OCI-LY7 (cell line): ENCODE data around the gene MARK4. TPM values are rescaled to one million over a fixed set of nuclear protein-coding genes. Genes with fewer than 3 reads are reported as not detected.

Experiments
- BruUV-seq: library from RNA; stranded (reverse); fragments of 400-500 nt; replicated peaks from 2 replicates; lab custom pipeline; 2021; lab: Mats Ljungman, UMichigan
- CTCF ChIA-PET: fragments of 300-600 bp; sonication (Branson Sonifier 250); formaldehyde crosslinking; loops from one replicate; lab custom pipeline; 2022; ENCODE audit warnings: antibody characterized with exemption; ENCODE audit not compliant: unreplicated experiment; lab: Charles Lee
- POLR2A ChIA-PET: fragments of 300-600 bp; sonication (Branson Sonifier 250); formaldehyde crosslinking; loops from one replicate; lab custom pipeline; 2022; ENCODE audit warnings: antibody characterized with exemption; lab: Charles Lee
- DNase-seq: peaks from one replicate; pipeline ENCODE4 v3.0.0-alpha.2; 2015; ENCODE audit warnings: low spot score
- H2AFZ ChIP-seq: fragments of 200-600 bp; sonication (generic), shearing (Covaris generic); 2 replicates; pipeline ENCODE4 v1.6.1; 2014; ENCODE audit warnings: mild to moderate bottlenecking, antibody characterized with exemption, low read length, moderate library complexity
- H3K27ac ChIP-seq: fragments of 200-600 bp; sonication (generic); 2 replicates; pipeline ENCODE4 v1.5.1; 2014; ENCODE audit warnings: mixed run types, low read depth, mild to moderate bottlenecking, moderate library complexity, low read length, inconsistent platforms; ENCODE audit not compliant: poor library complexity, severe bottlenecking
- H3K36me3 ChIP-seq: fragments of 200-600 bp; sonication (generic); 2 replicates; pipeline ENCODE4 v1.6.1; 2014; ENCODE audit warnings: mild to moderate bottlenecking, antibody characterized with exemption, low read length, moderate library complexity, mixed read lengths; ENCODE audit not compliant: insufficient read depth
- H3K4me1 ChIP-seq: fragments of 200-600 bp; sonication (generic); 2 replicates; pipeline ENCODE4 v1.5.1; 2014; ENCODE audit warnings: mild to moderate bottlenecking, low read length; ENCODE audit not compliant: insufficient read depth, poor library complexity, severe bottlenecking
- H3K4me2 ChIP-seq: fragments of 200-600 bp; sonication (generic); 2 replicates; pipeline ENCODE4 v1.6.1; 2014; ENCODE audit warnings: mild to moderate bottlenecking, low read length
- H3K4me3 ChIP-seq: fragments of 200-600 bp; sonication (generic); 2 replicates; pipeline ENCODE4 v1.5.1; 2014; ENCODE audit warnings: mild to moderate bottlenecking, low read depth, low read length; ENCODE audit not compliant: poor library complexity, severe bottlenecking
- H3K79me2 ChIP-seq: fragments of 200-600 bp; sonication (generic); 2 replicates; pipeline ENCODE4 v1.6.1; 2016; ENCODE audit warnings: low read depth, mild to moderate bottlenecking, low read length, moderate library complexity, mixed read lengths; ENCODE audit not compliant: insufficient read depth
- H3K9me2 ChIP-seq: fragments of 200-600 bp; sonication (generic); 2 replicates; pipeline ENCODE4 v1.6.1; 2016; ENCODE audit warnings: mild to moderate bottlenecking, low read length, mixed read lengths; ENCODE audit not compliant: insufficient read depth
- H3K9me3 ChIP-seq: fragments of 200-600 bp; sonication (generic); 2 replicates; pipeline ENCODE4 v1.6.1; 2014; ENCODE audit warnings: mild to moderate bottlenecking, mixed run types, low read length, mixed read lengths
- H4K20me1 ChIP-seq: fragments of 200-600 bp; sonication (generic); 2 replicates; pipeline ENCODE4 v1.6.1; 2014; ENCODE audit warnings: mild to moderate bottlenecking, antibody characterized with exemption, low read length, moderate library complexity, mixed read lengths; ENCODE audit not compliant: insufficient read depth
- CTCF ChIP-seq: fragments of 200-600 bp; sonication (generic); conservative IDR thresholded peaks from 2 replicates; pipeline ENCODE4 v1.5.1; 2014; ENCODE audit warnings: mild to moderate bottlenecking, antibody characterized with exemption, low read length, moderate library complexity, mixed read lengths
- EZH2phosphoT487 ChIP-seq: fragments of 200-600 bp; sonication (generic); IDR thresholded peaks from 2 replicates; pipeline ENCODE4 v1.6.1; 2018; ENCODE audit warnings: low read depth, borderline replicate concordance, mild to moderate bottlenecking, mixed run types, antibody characterized with exemption, low read length, moderate library complexity, mixed read lengths
- intact Hi-C: fragments of 100-400 bp; cut with micrococcal nuclease; formaldehyde crosslinking; loops from one replicate; pipeline ENCODE4 v1.10.0; 2022; ENCODE audit not compliant: unreplicated experiment
- total RNA-seq, 2 experiments: library from RNA; depleted of rRNA in 1 of 2; stranded (reverse); fragments of >200 nt in 1 of 2; shearing (Covaris generic) in 1 of 2; gene quantifications; 2 replicates each; pipeline ENCODE4 v1.2.3, GENCODE V29; 2014 to 2022

MARK4 gene
- total RNA-seq, 2 experiments from 2014 or later = 14.2 to 24.5 TPM

- Histone ChIP-seq H3K9me3 (no peaks in the 10 kb centered on the region), H3K36me3 (peaks cover 15% of the 10 kb centered on the region), H3K27ac (no peak overlapping the region), H3K79me2 (no peaks in the 10 kb centered on the region), H2AFZ (no peak overlapping the region), H3K9me2 (no peaks in the 10 kb centered on the region), H3K4me1 (no peaks in the 10 kb centered on the region), H4K20me1 (no peaks in the 10 kb centered on the region; the same call in 1 of the 2 replicates), H3K4me2 (no peak overlapping the region), H3K4me3 (no peak overlapping the region)
- no TSS peak for BruUV-seq
- TF ChIP-seq EZH2phosphoT487 = no peak
- intact Hi-C loops = no loop called here
- ChIA-PET CTCF (no interaction called here), POLR2A (no interaction called here)
- DNase-seq = no peak
Observed at GRCh38 chr19:45293682-45294081, 42.6 kb downstream of the MARK4 start.

- H3K79me2 ChIP-seq = no peaks in the 10 kb centered on the region
- H4K20me1 ChIP-seq = no peaks in the 10 kb centered on the region; the same call in 1 of the 2 replicates
- H3K9me2 ChIP-seq = no peaks in the 10 kb centered on the region
- no peak overlapping the region for H2AFZ ChIP-seq
- H3K4me1 ChIP-seq = no peaks in the 10 kb centered on the region
- no peak overlapping the region for H3K27ac ChIP-seq
- intact Hi-C loops = no loop called here
- no peak for DNase-seq
- POLR2A ChIA-PET = no interaction called here
- TF ChIP-seq EZH2phosphoT487 (no peak), CTCF (no peak)
- H3K4me3 ChIP-seq = no peak overlapping the region
- peaks cover 15% of the 10 kb centered on the region for H3K36me3 ChIP-seq
- CTCF ChIA-PET = interaction anchor here (0.6 kb wide), 1 partner anchor 14 kb away, joined by 3 read pairs; no protein-coding TSS in a partner anchor
- H3K9me3 ChIP-seq = no peaks in the 10 kb centered on the region
- no peak overlapping the region for H3K4me2 ChIP-seq
- BruUV-seq = no TSS peak
Observed at GRCh38 chr19:45294291-45295029, 43.4 kb downstream of the MARK4 start.

- CTCF ChIA-PET = no interaction called here
- POLR2A ChIA-PET = no interaction called here
- H3K4me2 ChIP-seq = no peak overlapping the region
- no peaks in the 10 kb centered on the region for H3K79me2 ChIP-seq
- H3K4me3 ChIP-seq = no peak overlapping the region
- H3K9me2 ChIP-seq = no peaks in the 10 kb centered on the region
- H3K9me3 ChIP-seq = no peaks in the 10 kb centered on the region
- no peaks in the 10 kb centered on the region; the same call in 1 of the 2 replicates for H4K20me1 ChIP-seq
- peaks cover 4% of the 10 kb centered on the region for H3K4me1 ChIP-seq
- no peak for TF ChIP-seq EZH2phosphoT487
- TF ChIP-seq CTCF = no peak
- H3K36me3 ChIP-seq = peaks cover 20% of the 10 kb centered on the region
- no peak overlapping the region for H3K27ac ChIP-seq
- BruUV-seq = no TSS peak
- intact Hi-C loops = no loop called here
- DNase-seq = no peak
- H2AFZ ChIP-seq = no peak overlapping the region
Observed at GRCh38 chr19:45295873-45296272, 44.8 kb downstream of the MARK4 start.
